Fibroblast of lung (primary cell): Measurements from ENCODE around the gene HTD2.

Source experiments
- CTCF ChIP-seq, 2 donors: IDR thresholded peaks in 1 of 2; conservative IDR thresholded peaks in 1 of 2; 1 replicate in 1 of 2; 2 replicates in 1 of 2; pipeline ENCODE4 v1.5.1; 2011 to 2012; ENCODE audit warnings: low read length in 2 of 2, control low read depth in 1 of 2, inconsistent platforms in 1 of 2, low read depth in 1 of 2, mild to moderate bottlenecking in 1 of 2
- EZH2 ChIP-seq: IDR thresholded peaks from 2 replicates; pipeline ENCODE4 v1.5.1; 2012; ENCODE audit warnings: low read length, control low read depth, mild to moderate bottlenecking; ENCODE audit errors: missing control alignments

- no peak for TF ChIP-seq CTCF (conservative IDR thresholded peaks at IDR 0.05 in 1 of 2, IDR thresholded peaks at IDR 0.05 in 1 of 2; ENCODE audit: low read depth in 1 of 2, low read length in 2 of 2)
- TF ChIP-seq EZH2 = no peak
Observed at GRCh38 chr3:58355179-58355578, 48.9 kb downstream of the HTD2 start.
